Gastroesophageal sphincter (tissue), 4 donors: ENCODE results near the gene FOCAD. TPM values are rescaled to one million over a fixed set of nuclear protein-coding genes. Genes with fewer than 3 reads are reported as not detected.

Experiments used
- ATAC-seq: fragments of 150-250 bp; one replicate; pipeline ENCODE4 v1.9.1; 2016; ENCODE audit warnings: mild to moderate bottlenecking, moderate library complexity
- H3K27ac ChIP-seq, 4 donors: fragments of 200-600 bp; sonication (generic) in 3 of 4; 1 replicate in 3 of 4; 2 replicates in 1 of 4; pipeline ENCODE4 v1.5.1; 2016 to 2019
- H3K27me3 ChIP-seq: fragments of 200-600 bp; sonication (generic); one replicate; pipeline ENCODE4 v1.5.1; 2019
- H3K36me3 ChIP-seq, 2 donors: fragments of 200-600 bp; sonication (generic); one replicate each; pipeline ENCODE4 v1.5.1; 2019; ENCODE audit warnings: control low read depth in 1 of 2
- H3K4me1 ChIP-seq, 3 donors: fragments of 200-600 bp; sonication (generic); 1 replicate in 2 of 3; 2 replicates in 1 of 3; pipeline ENCODE4 v1.5.1; 2016 to 2019; ENCODE audit warnings: control low read depth in 2 of 3
- H3K4me3 ChIP-seq, 2 donors: fragments of 200-600 bp; sonication (generic); one replicate each; pipeline ENCODE4 v1.5.1; 2019; ENCODE audit warnings: mild to moderate bottlenecking in 1 of 2, moderate library complexity in 1 of 2
- H3K9me3 ChIP-seq, 3 donors: fragments of 200-600 bp; sonication (generic); one replicate each; pipeline ENCODE4 v1.5.1; 2017 to 2019; ENCODE audit warnings: control low read depth in 2 of 3
- CTCF ChIP-seq, 4 experiments: fragments of 200-600 bp in 2 of 4; fragments of 450-650 bp in 2 of 4; sonication (generic) in 1 of 4; IDR thresholded peaks; one replicate each; pipeline ENCODE4 v1.5.1; 2017 to 2019; ENCODE audit warnings: antibody characterized with exemption in 4 of 4, mild to moderate bottlenecking in 2 of 4, moderate library complexity in 2 of 4
- EP300 ChIP-seq: sonication (generic); formaldehyde crosslinking; IDR thresholded peaks from one replicate; pipeline ENCODE4 v1.6.1; 2017; ENCODE audit warnings: antibody characterized with exemption, mild to moderate bottlenecking
- POLR2A ChIP-seq, 2 donors: fragments of 450-650 bp; IDR thresholded peaks; one replicate each; pipeline ENCODE4 v1.6.1; 2017; ENCODE audit warnings: antibody characterized with exemption in 2 of 2, mild to moderate bottlenecking in 2 of 2, moderate library complexity in 1 of 2
- POLR2AphosphoS5 ChIP-seq: sonication (generic); formaldehyde crosslinking; IDR thresholded peaks from one replicate; pipeline ENCODE4 v1.6.1; 2017; ENCODE audit warnings: antibody characterized with exemption
- WGBS, 2 donors: methylation state at CpG; one replicate each; pipeline ENCODE4 v1.1.5; 2018; ENCODE audit warnings: low coverage in 1 of 2; 5-methylcytosine and 5-hydroxymethylcytosine counted together
- total RNA-seq, 4 donors: library from RNA; depleted of rRNA; stranded (reverse); fragments of >200 nt; gene quantifications; one replicate each; pipeline ENCODE4 v1.1.0, GENCODE V29; 2016

The FOCAD gene
- total RNA-seq, 4 donors from 2014 or later = 23.0 to 35.9 (median 30.4) TPM

GRCh38 chr9:20945269-20945668 is 261.2 kb downstream of the FOCAD start:
- WGBS, 2 donors = 70 to 72% methylated on average over 2 to 3 of the region's 3 CpGs
- TF ChIP-seq POLR2AphosphoS5 = no peak
- no peak for TF ChIP-seq POLR2A (IDR thresholded peaks at IDR 0.05)
- TF ChIP-seq CTCF (IDR thresholded peaks at IDR 0.05) = no peak
- no peak for TF ChIP-seq EP300
- Histone ChIP-seq H3K4me1 (peaks cover 0 to 29% (median 0%) of the 10 kb centered on the region in 3 donors), H3K9me3 (no peaks in the 10 kb centered on the region), H3K27me3 (no peaks in the 10 kb centered on the region), H3K4me3 (no peak overlapping the region), H3K36me3 (peaks cover 0 to 5% of the 10 kb centered on the region in 2 donors), H3K27ac (no peak overlapping the region)
- ATAC-seq = no peak

- Histone ChIP-seq H3K36me3 (peaks cover 0 to 7% of the 10 kb centered on the region in 2 donors), H3K9me3 (no peaks in the 10 kb centered on the region), H3K4me1 (peaks cover 0 to 28% (median 0%) of the 10 kb centered on the region in 3 donors), H3K27ac (no peak overlapping the region), H3K4me3 (no peak overlapping the region), H3K27me3 (no peaks in the 10 kb centered on the region)
- 82 to 86% methylated on average over 2 of the region's 2 CpGs for WGBS, 2 donors
- no peak for TF ChIP-seq POLR2A (IDR thresholded peaks at IDR 0.05)
- no peak for TF ChIP-seq POLR2AphosphoS5
- no peak for TF ChIP-seq CTCF (IDR thresholded peaks at IDR 0.05)
- no peak for TF ChIP-seq EP300
- no peak for ATAC-seq
Observed at GRCh38 chr9:20945856-20946255, 261.8 kb downstream of the FOCAD start.

GRCh38 chr9:20948703-20949102 is 264.6 kb downstream of the FOCAD start:
- no peak overlapping the region for H3K4me3 ChIP-seq
- WGBS, 2 donors = 84 to 89% methylated on average over 4 of the region's 4 CpGs
- no peak for ATAC-seq

GRCh38 chr9:20950707-20951106 is 266.6 kb downstream of the FOCAD start:
- H3K36me3 ChIP-seq = peaks cover 0 to 22% of the 10 kb centered on the region in 2 donors
- ATAC-seq = no peak
- 92 to 100% methylated on average over 2 of the region's 2 CpGs for WGBS, 2 donors

More at GRCh38 chr9:20948703-20949102, 264.6 kb downstream of the FOCAD start:
- Histone ChIP-seq H3K36me3 (peaks cover 0 to 22% of the 10 kb centered on the region in 2 donors), H3K27me3 (no peaks in the 10 kb centered on the region), H3K9me3 (no peaks in the 10 kb centered on the region), H3K27ac (no peak overlapping the region), H3K4me1 (peaks cover 0 to 23% (median 0%) of the 10 kb centered on the region in 3 donors)
- no peak for TF ChIP-seq POLR2AphosphoS5
- no peak for TF ChIP-seq CTCF (IDR thresholded peaks at IDR 0.05)

More at GRCh38 chr9:20950707-20951106, 266.6 kb downstream of the FOCAD start:
- Histone ChIP-seq H3K9me3 (no peaks in the 10 kb centered on the region), H3K27me3 (no peaks in the 10 kb centered on the region), H3K4me3 (no peak overlapping the region), H3K4me1 (peaks cover 0 to 17% (median 0%) of the 10 kb centered on the region in 3 donors), H3K27ac (no peak overlapping the region)
- TF ChIP-seq POLR2A (IDR thresholded peaks at IDR 0.05) (no peak), CTCF (IDR thresholded peaks at IDR 0.05) (no peak), POLR2AphosphoS5 (no peak), EP300 (no peak)
